H1 (cell line): ENCODE data around the gene MIER1. TPM values are rescaled to one million over a fixed set of nuclear protein-coding genes. Genes with fewer than 3 reads are reported as not detected.

Experiments used
- ATF2 ChIP-seq: IDR thresholded peaks from 2 replicates; pipeline ENCODE4 v1.6.1; 2012; ENCODE audit warnings: low read length, inconsistent platforms
- ATF3 ChIP-seq: IDR thresholded peaks from 2 replicates; pipeline ENCODE4 v1.6.1; 2011; ENCODE audit warnings: low read depth, mild to moderate bottlenecking, low read length; ENCODE audit not compliant: insufficient read depth
- CBX8 ChIP-seq: fragments of 300-800, 300-1000 bp; sonication (generic); IDR thresholded peaks from 2 replicates; pipeline ENCODE4 v1.7.1; 2016; ENCODE audit warnings: low read depth, low read length, borderline replicate concordance
- CEBPB ChIP-seq: IDR thresholded peaks from 2 replicates; pipeline ENCODE4 v1.6.1; 2012; ENCODE audit warnings: low read depth, low read length
- CHD1 ChIP-seq: IDR thresholded peaks from 2 replicates; pipeline ENCODE4 v1.6.1; 2012; ENCODE audit warnings: low read depth, low read length, improper control_type of control experiment
- CTBP2 ChIP-seq: IDR thresholded peaks from 2 replicates; pipeline ENCODE4 v1.7.0; 2011; ENCODE audit warnings: borderline replicate concordance, mild to moderate bottlenecking, moderate library complexity, mixed read lengths, low read length; ENCODE audit not compliant: insufficient read depth, insufficient read length
- POLR2AphosphoS5 ChIP-seq: IDR thresholded peaks from 2 replicates; pipeline ENCODE4 v1.6.1; 2011; ENCODE audit warnings: low read depth, low read length
- polyA plus RNA-seq, 7 experiments: library from polyadenylated mRNA; depleted of rRNA in 3 of 7; stranded (reverse) in 5 of 7; unstranded in 2 of 7; fragments of >200 nt in 5 of 7; fragments of 200-250 nt in 2 of 7; gene quantifications; 1 replicate in 5 of 7; 2 replicates in 1 of 7; 4 replicates in 1 of 7; pipeline versions ENCODE4 v1.2.1 to v1.2.3, GENCODE V29; 2011 to 2013; ENCODE audit warnings: missing spikeins in 2 of 7, mixed read lengths in 2 of 7
- total RNA-seq: library from RNA; stranded (reverse); fragmentation: NEBNext Ultra II Directional; extraction: Animal tissue kit (Norgen Biotek cat#: 25700); gene quantifications from 2 replicates; pipeline ENCODE4 v1.2.1, GENCODE V29; 2021

The MIER1 gene
- total and polyA plus RNA-seq, 2 of the 8 experiments (the other 6 are each of a cell fraction or from before 2014, with no cell fraction given): 5.2 to 33.5 TPM

- no peak for TF ChIP-seq ATF2
- no peak for TF ChIP-seq CTBP2
- TF ChIP-seq ATF3: no peak
- no peak for TF ChIP-seq CBX8
- TF ChIP-seq CHD1: no peak
- TF ChIP-seq POLR2AphosphoS5: no peak
- no peak for TF ChIP-seq CEBPB
These were observed 19.8 kb downstream of the MIER1 start (continued) for GRCh38 chr1:66944330-66945274.
